SH-SY5Y (cell line): ENCODE data around the gene LRCH1.

Source experiments
- GATA2 ChIP-seq: IDR thresholded peaks from 2 replicates; pipeline ENCODE4 v1.6.1; 2011; ENCODE audit warnings: mild to moderate bottlenecking, low read depth, low read length
- GATA3 ChIP-seq: IDR thresholded peaks from 2 replicates; pipeline ENCODE4 v1.6.1; 2011; ENCODE audit warnings: low read depth, mild to moderate bottlenecking, low read length, moderate library complexity

DNA sequence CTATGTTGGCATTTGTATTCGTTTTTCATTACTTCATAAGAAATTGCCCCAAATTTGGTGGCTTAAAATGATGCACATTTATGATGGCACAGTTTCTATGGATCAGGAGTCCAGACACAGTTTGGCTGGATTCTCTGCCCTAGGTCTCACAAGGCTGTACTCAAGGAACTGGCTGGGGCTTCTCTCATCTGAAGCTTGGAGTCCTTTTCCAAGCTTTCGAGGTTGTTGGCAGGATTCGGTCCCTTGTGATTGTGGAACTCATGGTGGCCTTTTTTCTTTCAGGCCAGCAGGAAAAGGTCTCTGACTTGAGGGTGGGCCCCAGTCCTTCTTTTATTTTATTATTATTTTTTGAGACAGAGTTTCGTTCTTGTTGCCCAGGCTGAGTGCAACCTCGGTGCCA, 23.8 kb downstream of the LRCH1 start:
- no peak for TF ChIP-seq GATA2
- TF ChIP-seq GATA3 = no peak
